Naive thymus-derived CD4-positive, alpha-beta T cell (primary cell): Measurements from ENCODE around the gene DCAKD. TPM values are rescaled to one million over a fixed set of nuclear protein-coding genes. Genes with fewer than 3 reads are reported as not detected.

Source experiments
- ATAC-seq: fragments of 150-1000 bp; cut with Tn5 transposase; 2 replicates; pipeline ENCODE4 v1.10.0; 2021; ENCODE audit warnings: mild to moderate bottlenecking, moderate library complexity
- CTCF ChIA-PET: fragments of 350-600 bp; sonication (Branson Sonifier 250); formaldehyde crosslinking; loops from one replicate; lab custom pipeline; 2021; ENCODE audit warnings: antibody characterized with exemption; lab: Charles Lee
- POLR2A ChIA-PET: fragments of 350-600 bp; sonication (Branson Sonifier 250); formaldehyde crosslinking; loops from one replicate; lab custom pipeline; 2021; ENCODE audit warnings: antibody characterized with exemption, inconsistent platforms; lab: Charles Lee
- DNase-seq, 9 donors: peaks; one replicate each; pipeline versions ENCODE4 v3.0.0 to v3.0.0-alpha.2; 2020 to 2022; ENCODE audit warnings: mixed read lengths in 1 of 9
- H3K27ac ChIP-seq: one replicate; pipeline ENCODE4 v1.7.0; 2013; ENCODE audit warnings: mild to moderate bottlenecking, low read depth, low read length, moderate library complexity
- H3K27me3 ChIP-seq, 2 donors: one replicate each; pipeline ENCODE4 v1.7.0; 2013; ENCODE audit warnings: low read length in 2 of 2, mild to moderate bottlenecking in 2 of 2, moderate library complexity in 2 of 2; ENCODE audit not compliant: control insufficient read depth in 2 of 2, insufficient read depth in 2 of 2
- H3K36me3 ChIP-seq, 3 experiments: 1 replicate in 2 of 3; 2 replicates in 1 of 3; pipeline ENCODE4 v1.7.0; 2013; ENCODE audit warnings: low read length in 3 of 3, mild to moderate bottlenecking in 3 of 3, moderate library complexity in 1 of 3; ENCODE audit not compliant: insufficient read depth in 3 of 3, control insufficient read depth in 2 of 3
- H3K4me1 ChIP-seq, 2 donors: one replicate each; pipeline ENCODE4 v1.7.0; 2013; ENCODE audit warnings: low read length in 2 of 2, mild to moderate bottlenecking in 2 of 2, moderate library complexity in 1 of 2; ENCODE audit not compliant: control insufficient read depth in 2 of 2, insufficient read depth in 2 of 2
- H3K4me3 ChIP-seq: 2 replicates; pipeline ENCODE4 v1.7.0; 2013; ENCODE audit warnings: mild to moderate bottlenecking, low read length
- H3K9me3 ChIP-seq, 3 experiments: 1 replicate in 2 of 3; 2 replicates in 1 of 3; pipeline ENCODE4 v1.7.0; 2013; ENCODE audit warnings: low read length in 3 of 3; ENCODE audit not compliant: control insufficient read depth in 2 of 3
- H3K27ac Mint-ChIP-seq, 9 donors: one replicate each; pipeline ENCODE4 v1.8.0; 2020 to 2022; ENCODE audit warnings: mixed read lengths in 9 of 9, mild to moderate bottlenecking in 8 of 9, moderate library complexity in 5 of 9, inconsistent platforms in 2 of 9
- H3K27me3 Mint-ChIP-seq, 5 donors: one replicate each; pipeline ENCODE4 v1.8.0; 2021 to 2022; ENCODE audit warnings: mixed read lengths in 5 of 5, mild to moderate bottlenecking in 1 of 5
- H3K36me3 Mint-ChIP-seq, 5 donors: one replicate each; pipeline ENCODE4 v1.8.0; 2020 to 2022; ENCODE audit warnings: mixed read lengths in 5 of 5, mild to moderate bottlenecking in 3 of 5, inconsistent platforms in 1 of 5
- H3K4me1 Mint-ChIP-seq, 7 donors: one replicate each; pipeline ENCODE4 v1.8.0; 2020 to 2022; ENCODE audit warnings: mixed read lengths in 7 of 7, mild to moderate bottlenecking in 3 of 7, inconsistent platforms in 1 of 7
- H3K4me3 Mint-ChIP-seq, 10 donors: one replicate each; pipeline ENCODE4 v1.8.0; 2020 to 2022; ENCODE audit warnings: mild to moderate bottlenecking in 10 of 10, mixed read lengths in 10 of 10, moderate library complexity in 6 of 10, inconsistent platforms in 2 of 10
- H3K9me3 Mint-ChIP-seq, 11 donors: one replicate each; pipeline ENCODE4 v1.8.0; 2020 to 2022; ENCODE audit warnings: mixed read lengths in 11 of 11, mild to moderate bottlenecking in 4 of 11, inconsistent platforms in 1 of 11, moderate library complexity in 1 of 11
- intact Hi-C, 2 donors: fragments of 100-400 bp; cut with micrococcal nuclease; formaldehyde crosslinking; loops; one replicate each; pipeline ENCODE4 v1.15.1; 2023
- polyA plus RNA-seq, 2 donors: library from polyadenylated mRNA; unstranded; fragments of 300-500 nt; fragmentation: Illumina TruSeq; gene quantifications; one replicate each; pipeline ENCODE4 v1.2.3, GENCODE V29; 2021
- total RNA-seq, 6 experiments: library from RNA in 5 of 6; stranded (reverse) in 5 of 6; gene quantifications; 1 replicate in 5 of 6; 2 replicates in 1 of 6; pipeline ENCODE4 v1.2.3 and lab custom pipeline; 2021 to 2026

Gene DCAKD
- total RNA-seq (10 to 100 TPM; 14.2 to 36.8 (median 29.8) TPM), polyA plus RNA-seq (10 to 100 TPM; 16.9 to 27.6 TPM), total RNA-seq (lab: John Stamatoyannopoulos, UW) (22.9 reads per million, percentile 53 among the genes with 10 or more reads in this experiment)

- H3K27me3 ChIP-seq = no peaks in the 10 kb centered on the region
- POLR2A ChIA-PET = interaction anchor here (0.8 to 6.5 kb wide), 12 partner anchors 10 to 152 kb away, joined by 3 to 95 read pairs (median 4); partner anchors contain the start of genes ACBD4, EFTUD2, HEXIM1 and NMT1
- peaks cover 0 to 14% (median 0%) of the 10 kb centered on the region in 5 donors for H3K36me3 Mint-ChIP-seq
- no peaks in the 10 kb centered on the region for H3K36me3 ChIP-seq
- peak within 1 kb of the TSS; percentile 87 to 96 (median 90) for H3K4me3 Mint-ChIP-seq
- peak within 1 kb of the TSS; percentile 91 for H3K27ac ChIP-seq
- H3K4me1 Mint-ChIP-seq = peaks cover 11 to 54% (median 41%) of the 10 kb centered on the region in 7 donors
- H3K9me3 ChIP-seq = no peaks in the 10 kb centered on the region
- ATAC-seq = peak; percentile 99
- peak within 1 kb of the TSS; percentile 85 to 98 (median 96) for H3K27ac Mint-ChIP-seq
- DNase-seq = peak; percentile 78 to 93 (median 84)
- H3K4me3 ChIP-seq = peak within 1 kb of the TSS; percentile 61
- intact Hi-C loops = loop anchor here (1.0 to 5.0 kb wide), 12 partner anchors 10 to 850 kb away; partner anchors contain the start of genes HEXIM2 (in 2 of the 2), KIF18B (in 2 of the 2), NMT1 (in 2 of the 2) and C1QL1 (in 1 of the 2)
- H3K4me1 ChIP-seq = peaks cover 19 to 26% of the 10 kb centered on the region in 2 donors
- no peaks in the 10 kb centered on the region for H3K9me3 Mint-ChIP-seq
- CTCF ChIA-PET = interaction anchor here (0.9 to 1.1 kb wide), 3 partner anchors 16 to 146 kb away, joined by 3 to 4 read pairs (median 4); no protein-coding TSS in a partner anchor
- H3K27me3 Mint-ChIP-seq = no peaks in the 10 kb centered on the region
Observed at GRCh38 chr17:45051060-45051719, at the start of gene DCAKD. DCAKD (minus strand) TSS chr17:45051632; CDS start chr17:45034885, 16,747 bp downstream.

GRCh38 chr17:45098869-45099616 is 47.6 kb upstream of the DCAKD start:
- peak; percentile 38 to 77 (median 66) for DNase-seq
- ATAC-seq = peak; percentile 89
- H3K36me3 ChIP-seq = peaks cover 21 to 85% (median 30%) of the 10 kb centered on the region in 3 experiments
- Mint-ChIP-seq H3K4me1 (peaks cover 0 to 6% (median 0%) of the 10 kb centered on the region in 7 donors), H3K27ac (peak overlapping the region in 6 of 9 donors; percentile 4 to 87 (median 62)), H3K4me3 (no peak overlapping the region), H3K9me3 (no peaks in the 10 kb centered on the region), H3K36me3 (peaks cover 7 to 52% (median 30%) of the 10 kb centered on the region in 5 donors), H3K27me3 (no peaks in the 10 kb centered on the region)
- no peaks in the 10 kb centered on the region for H3K9me3 ChIP-seq
- intact Hi-C loops = loop anchor here (1.0 to 5.0 kb wide), 7 partner anchors 37 to 324 kb away; partner anchors contain the start of genes DCAKD (in 1 of the 2) and NMT1 (in 1 of the 2)
- no peaks in the 10 kb centered on the region for H3K27me3 ChIP-seq
- CTCF ChIA-PET = interaction anchor here (0.6 to 1.7 kb wide), 13 partner anchors 10 to 271 kb away, joined by 3 to 12 read pairs (median 4); partner anchors contain the start of gene ACBD4
- no peak overlapping the region for H3K27ac ChIP-seq
- H3K4me3 ChIP-seq = no peak overlapping the region
- POLR2A ChIA-PET = interaction anchor here (0.7 to 1.1 kb wide), 3 partner anchors 24 to 1015 kb away, joined by 3 to 6 read pairs (median 4); no protein-coding TSS in a partner anchor
- no peaks in the 10 kb centered on the region for H3K4me1 ChIP-seq

- Histone ChIP-seq H3K36me3 (peaks cover 26 to 85% (median 30%) of the 10 kb centered on the region in 3 experiments), H3K9me3 (no peaks in the 10 kb centered on the region), H3K4me3 (no peak overlapping the region), H3K27ac (no peak overlapping the region), H3K4me1 (no peaks in the 10 kb centered on the region), H3K27me3 (no peaks in the 10 kb centered on the region)
- Mint-ChIP-seq H3K36me3 (peaks cover 7 to 52% (median 31%) of the 10 kb centered on the region in 5 donors), H3K4me3 (no peak overlapping the region), H3K27ac (peak overlapping the region in 2 of 9 donors; percentile 9 to 73), H3K9me3 (no peaks in the 10 kb centered on the region), H3K4me1 (peaks cover 0 to 6% (median 0%) of the 10 kb centered on the region in 7 donors), H3K27me3 (no peaks in the 10 kb centered on the region)
- intact Hi-C loops = loop anchor here (5.0 kb wide), 3 partner anchors 36 to 81 kb away; partner anchors contain the start of genes DCAKD (in 1 of the 2) and NMT1 (in 1 of the 2)
- ChIA-PET CTCF (interaction anchor here (0.6 to 1.7 kb wide), 5 partner anchors 29 to 180 kb away, joined by 3 to 12 read pairs (median 6); no protein-coding TSS in a partner anchor), POLR2A (interaction anchor here (1.1 kb wide), 1 partner anchor 47 kb away, joined by 3 read pairs; no protein-coding TSS in a partner anchor)
- no peak for ATAC-seq
- DNase-seq = no peak
Observed at GRCh38 chr17:45098081-45098868, 46.8 kb upstream of the DCAKD start.

- Mint-ChIP-seq H3K4me1 (peaks cover 0 to 6% (median 0%) of the 10 kb centered on the region in 7 donors), H3K9me3 (no peaks in the 10 kb centered on the region), H3K4me3 (no peak overlapping the region), H3K27ac (no peak overlapping the region), H3K36me3 (peaks cover 7 to 52% (median 31%) of the 10 kb centered on the region in 5 donors), H3K27me3 (no peaks in the 10 kb centered on the region)
- no peak overlapping the region for H3K4me3 ChIP-seq
- DNase-seq (no peak), ATAC-seq (no peak)
- ChIA-PET POLR2A (interaction anchor here (0.6 kb wide), 3 partner anchors 764 to 1487 kb away, joined by 3 read pairs; no protein-coding TSS in a partner anchor), CTCF (interaction anchor here (1.1 kb wide), 1 partner anchor 159 kb away, joined by 3 read pairs; no protein-coding TSS in a partner anchor)
- H3K9me3 ChIP-seq = no peaks in the 10 kb centered on the region
- H3K4me1 ChIP-seq = no peaks in the 10 kb centered on the region
- intact Hi-C loops = loop anchor here (1.0 to 5.0 kb wide), 4 partner anchors 35 to 80 kb away; partner anchors contain the start of genes DCAKD (in 1 of the 2) and NMT1 (in 1 of the 2)
- H3K27ac ChIP-seq = no peak overlapping the region
- peaks cover 28 to 84% (median 33%) of the 10 kb centered on the region in 3 experiments for H3K36me3 ChIP-seq
- H3K27me3 ChIP-seq = no peaks in the 10 kb centered on the region
Observed at GRCh38 chr17:45096926-45097325, 45.5 kb upstream of the DCAKD start.

- ChIA-PET CTCF (interaction anchor here (1.1 kb wide), 1 partner anchor 160 kb away, joined by 3 read pairs; no protein-coding TSS in a partner anchor), POLR2A (no interaction called here)
- no peaks in the 10 kb centered on the region for H3K9me3 ChIP-seq
- peaks cover 22 to 86% (median 33%) of the 10 kb centered on the region in 3 experiments for H3K36me3 ChIP-seq
- no peak for ATAC-seq
- intact Hi-C loops = loop anchor here (1.0 to 5.0 kb wide), 4 partner anchors 34 to 79 kb away; partner anchors contain the start of genes DCAKD (in 1 of the 2) and NMT1 (in 1 of the 2)
- H3K36me3 Mint-ChIP-seq = peaks cover 7 to 52% (median 29%) of the 10 kb centered on the region in 5 donors
- peaks cover 0 to 6% (median 0%) of the 10 kb centered on the region in 7 donors for H3K4me1 Mint-ChIP-seq
- no peaks in the 10 kb centered on the region for H3K4me1 ChIP-seq
- DNase-seq = no peak
- H3K27ac ChIP-seq = no peak overlapping the region
- peak overlapping the region in 1 of 9 donors; percentile 25 for H3K27ac Mint-ChIP-seq
- no peak overlapping the region for H3K4me3 Mint-ChIP-seq
- no peaks in the 10 kb centered on the region for H3K27me3 Mint-ChIP-seq
- no peak overlapping the region for H3K4me3 ChIP-seq
- H3K27me3 ChIP-seq = no peaks in the 10 kb centered on the region
- H3K9me3 Mint-ChIP-seq = no peaks in the 10 kb centered on the region
Observed at GRCh38 chr17:45096141-45096540, 44.7 kb upstream of the DCAKD start.
